Measurements from ENCODE around the gene PTPRD.

PTPRD gene

GRCh38 chr9:8680658-8681057 lies 1932.1 kb downstream of the PTPRD start:
- ChIA-PET CTCF (no interaction called here), POLR2A (no interaction called here)
- no peak for TF ChIP-seq CTCF (IDR thresholded peaks at IDR 0.05; ENCODE audit: insufficient read depth, low read length, missing control alignments)
- H3K4me3 ChIP-seq (ENCODE audit: low read depth, low read length) = no peak overlapping the region
- no peak for DNase-seq (ENCODE audit: low read depth, low spot score)

GRCh38 chr9:8680157-8680556 lies 1932.6 kb downstream of the PTPRD start:
- POLR2A ChIA-PET = no interaction called here
- no peak for DNase-seq (ENCODE audit: low read depth, low spot score)
- CTCF ChIA-PET = no interaction called here

GRCh38 chr9:8679371-8679822 lies 1933.4 kb downstream of the PTPRD start:
- CTCF ChIA-PET = no interaction called here
- no peak for TF ChIP-seq CTCF (IDR thresholded peaks at IDR 0.05; ENCODE audit: insufficient read depth, low read length, missing control alignments)
- POLR2A ChIA-PET = no interaction called here

More at GRCh38 chr9:8680157-8680556, 1932.6 kb downstream of the PTPRD start:
- no peak for TF ChIP-seq CTCF (IDR thresholded peaks at IDR 0.05; ENCODE audit: insufficient read depth, low read length, missing control alignments)
- H3K4me3 ChIP-seq (ENCODE audit: low read depth, low read length) = no peak overlapping the region

GRCh38 chr9:8677741-8678140 lies 1935.1 kb downstream of the PTPRD start:
- no peak for TF ChIP-seq CTCF (IDR thresholded peaks at IDR 0.05; ENCODE audit: insufficient read depth, low read length, missing control alignments)
- POLR2A ChIA-PET = no interaction called here
- no peak for DNase-seq (ENCODE audit: low read depth, low spot score)
- CTCF ChIA-PET = no interaction called here
- H3K4me3 ChIP-seq (ENCODE audit: low read depth, low read length) = no peak overlapping the region

More at GRCh38 chr9:8679371-8679822, 1933.4 kb downstream of the PTPRD start:
- no peak overlapping the region for H3K4me3 ChIP-seq (ENCODE audit: low read depth, low read length)
- DNase-seq (ENCODE audit: low read depth, low spot score) = no peak

- TF ChIP-seq CTCF (IDR thresholded peaks at IDR 0.05; ENCODE audit: insufficient read depth, low read length, missing control alignments) = no peak
- CTCF ChIA-PET = no interaction called here
- POLR2A ChIA-PET = no interaction called here
- no peak overlapping the region for H3K4me3 ChIP-seq (ENCODE audit: low read depth, low read length)
- no peak for DNase-seq (ENCODE audit: low read depth, low spot score)
Measured at GRCh38 chr9:8674536-8674935, 1938.3 kb downstream of the PTPRD start.

GRCh38 chr9:8673830-8674229 lies 1939.0 kb downstream of the PTPRD start:
- no peak for TF ChIP-seq CTCF (IDR thresholded peaks at IDR 0.05; ENCODE audit: insufficient read depth, low read length, missing control alignments)
- no peak overlapping the region for H3K4me3 ChIP-seq (ENCODE audit: low read depth, low read length)
- DNase-seq (ENCODE audit: low read depth, low spot score) = no peak
- CTCF ChIA-PET = no interaction called here
- POLR2A ChIA-PET = no interaction called here

Data from AG04449 (cell line).